Activated CD8-positive, alpha-beta memory T cell treated with anti-CD3 and anti-CD28 coated beads, Interleukin-2, amount 50 U/mL, for 24 hours (primary cell): ENCODE results near the gene UBN2.
A peak's percentile ranks its signal among the peaks of the same experiment; 100 is the strongest.
"Not testable (repeated sequence)": the region's sequence is repeated elsewhere in the genome, so short reads cannot be mapped to it uniquely, and the experiment has no call there.

Experiments
- DNase-seq: peaks from one replicate; pipeline ENCODE4 v3.0.0-alpha.2; 2020; ENCODE audit errors: extremely low read depth

Gene UBN2

GRCh38 chr7:139230774-139231512 lies at the start of gene UBN2:
Gene UBN2 (plus strand): TSS chr7:139231237. CDS start chr7:139231485, 248 bp downstream.
- peak; percentile 90 for DNase-seq

GRCh38 chr7:139181404-139181803 lies 49.6 kb upstream of the UBN2 start:
- no peak for DNase-seq

GRCh38 chr7:139182363-139182762 lies 48.7 kb upstream of the UBN2 start:
- DNase-seq = no peak

GRCh38 chr7:139183251-139183650 lies 47.8 kb upstream of the UBN2 start:
- DNase-seq = no peak

- DNase-seq = no peak
Observed at GRCh38 chr7:139183878-139184338, 47.1 kb upstream of the UBN2 start.

- no peak for DNase-seq
Observed at GRCh38 chr7:139186146-139186545, 44.9 kb upstream of the UBN2 start.

GRCh38 chr7:139189357-139189756 lies 41.7 kb upstream of the UBN2 start:
- no peak for DNase-seq

- no peak for DNase-seq
Observed at GRCh38 chr7:139192014-139192706, 38.9 kb upstream of the UBN2 start.

- no peak for DNase-seq
Observed at GRCh38 chr7:139200382-139200781, 30.7 kb upstream of the UBN2 start.

- no peak for DNase-seq
Observed at GRCh38 chr7:139203992-139204391, 27.0 kb upstream of the UBN2 start.

GRCh38 chr7:139205843-139206242 lies 25.2 kb upstream of the UBN2 start:
- no peak for DNase-seq

- DNase-seq = no peak
Observed at GRCh38 chr7:139212133-139212532, 18.9 kb upstream of the UBN2 start.

- DNase-seq = not testable (repeated sequence)
Observed at GRCh38 chr7:139213489-139213888, 17.5 kb upstream of the UBN2 start.

GRCh38 chr7:139218173-139218572 lies 12.9 kb upstream of the UBN2 start:
- no peak for DNase-seq

GRCh38 chr7:139224219-139224618 lies 6.8 kb upstream of the UBN2 start:
- no peak for DNase-seq

GRCh38 chr7:139224836-139225235 lies 6.2 kb upstream of the UBN2 start:
- not testable (repeated sequence) for DNase-seq

- DNase-seq = not testable (repeated sequence)
Observed at GRCh38 chr7:139225286-139226157, 5.5 kb upstream of the UBN2 start.

GRCh38 chr7:139226158-139226515 lies 4.9 kb upstream of the UBN2 start:
- DNase-seq = not testable (repeated sequence)

GRCh38 chr7:139226988-139227488 lies 4.0 kb upstream of the UBN2 start:
- not testable (repeated sequence) for DNase-seq

GRCh38 chr7:139230023-139230422 lies 1.0 kb upstream of the UBN2 start:
- DNase-seq = no peak

- DNase-seq = no peak
Observed at GRCh38 chr7:139230484-139230773, 608 bp upstream of the UBN2 start.
